ENCODE data around the gene CPLX4. TPM values are rescaled to one million over a fixed set of nuclear protein-coding genes. Genes with fewer than 3 reads are reported as not detected.

Gene CPLX4
- total RNA-seq, 1 donor from 2014 or later = not detected

DNA sequence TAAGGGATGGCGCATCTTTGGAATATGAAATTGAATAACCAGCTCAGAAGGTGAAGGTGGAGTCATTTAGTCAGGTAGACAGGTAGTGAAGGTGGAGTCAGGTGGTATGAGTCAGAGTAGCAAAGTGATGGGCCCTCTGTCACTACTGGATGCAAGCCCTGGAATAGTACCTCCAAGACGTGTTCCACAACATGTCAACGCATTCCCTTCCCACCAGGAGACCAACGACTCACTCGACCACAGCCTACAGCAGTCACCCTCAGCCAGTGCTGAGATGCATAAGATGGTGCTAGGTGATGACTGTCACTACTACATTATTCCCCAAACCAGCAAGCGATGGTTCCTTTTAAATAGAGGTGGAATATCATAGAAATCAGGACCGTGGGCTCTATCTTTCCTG is 6.8 kb downstream of the CPLX4 start:
- no peak for DNase-seq (ENCODE audit: low spot score)
- TF ChIP-seq, protein P1, sequence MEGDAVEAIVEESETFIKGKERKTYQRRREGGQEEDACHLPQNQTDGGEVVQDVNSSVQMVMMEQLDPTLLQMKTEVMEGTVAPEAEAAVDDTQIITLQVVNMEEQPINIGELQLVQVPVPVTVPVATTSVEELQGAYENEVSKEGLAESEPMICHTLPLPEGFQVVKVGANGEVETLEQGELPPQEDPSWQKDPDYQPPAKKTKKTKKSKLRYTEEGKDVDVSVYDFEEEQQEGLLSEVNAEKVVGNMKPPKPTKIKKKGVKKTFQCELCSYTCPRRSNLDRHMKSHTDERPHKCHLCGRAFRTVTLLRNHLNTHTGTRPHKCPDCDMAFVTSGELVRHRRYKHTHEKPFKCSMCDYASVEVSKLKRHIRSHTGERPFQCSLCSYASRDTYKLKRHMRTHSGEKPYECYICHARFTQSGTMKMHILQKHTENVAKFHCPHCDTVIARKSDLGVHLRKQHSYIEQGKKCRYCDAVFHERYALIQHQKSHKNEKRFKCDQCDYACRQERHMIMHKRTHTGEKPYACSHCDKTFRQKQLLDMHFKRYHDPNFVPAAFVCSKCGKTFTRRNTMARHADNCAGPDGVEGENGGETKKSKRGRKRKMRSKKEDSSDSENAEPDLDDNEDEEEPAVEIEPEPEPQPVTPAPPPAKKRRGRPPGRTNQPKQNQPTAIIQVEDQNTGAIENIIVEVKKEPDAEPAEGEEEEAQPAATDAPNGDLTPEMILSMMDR (IDR thresholded peaks at IDR 0.05; ENCODE audit: unreplicated experiment) = no peak
- no peaks in the 10 kb centered on the region for H3K36me3 Mint-ChIP-seq (ENCODE audit: low read depth, unreplicated experiment)
- no peak overlapping the region for H3K27ac Mint-ChIP-seq (ENCODE audit: unreplicated experiment)
- H3K9me3 Mint-ChIP-seq (ENCODE audit: unreplicated experiment) = no peaks in the 10 kb centered on the region
- H3K4me1 Mint-ChIP-seq (ENCODE audit: unreplicated experiment) = no peaks in the 10 kb centered on the region
- no peak overlapping the region for H3K4me3 Mint-ChIP-seq (ENCODE audit: unreplicated experiment)
- peaks cover 5% of the 10 kb centered on the region for H3K27me3 Mint-ChIP-seq (ENCODE audit: unreplicated experiment)

DNA sequence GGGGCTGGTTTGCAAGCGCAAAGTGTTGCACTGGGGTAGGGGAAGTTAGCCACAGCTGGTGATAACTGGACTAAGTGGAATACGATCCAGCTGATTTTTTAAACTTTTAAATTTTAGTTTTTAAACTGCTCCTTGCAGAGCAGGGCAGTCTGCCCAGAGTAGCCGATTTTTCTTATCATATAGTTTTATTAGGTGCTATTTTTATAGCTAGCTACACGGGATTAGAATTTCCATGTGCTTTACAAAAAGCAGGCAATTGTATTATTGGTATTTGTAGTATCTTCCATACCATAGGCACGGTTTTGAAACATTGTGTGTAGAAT is 9.6 kb downstream of the CPLX4 start:
- no peaks in the 10 kb centered on the region for H3K36me3 Mint-ChIP-seq (ENCODE audit: low read depth, unreplicated experiment)
- TF ChIP-seq, protein P1 (IDR thresholded peaks at IDR 0.05; ENCODE audit: unreplicated experiment) = no peak
- H3K27me3 Mint-ChIP-seq (ENCODE audit: unreplicated experiment) = peaks cover 7% of the 10 kb centered on the region
- H3K4me1 Mint-ChIP-seq (ENCODE audit: unreplicated experiment) = no peaks in the 10 kb centered on the region
- no peak overlapping the region for H3K27ac Mint-ChIP-seq (ENCODE audit: unreplicated experiment)
- DNase-seq (ENCODE audit: low spot score) = no peak
- H3K4me3 Mint-ChIP-seq (ENCODE audit: unreplicated experiment) = no peak overlapping the region
- H3K9me3 Mint-ChIP-seq (ENCODE audit: unreplicated experiment) = no peaks in the 10 kb centered on the region

DNA sequence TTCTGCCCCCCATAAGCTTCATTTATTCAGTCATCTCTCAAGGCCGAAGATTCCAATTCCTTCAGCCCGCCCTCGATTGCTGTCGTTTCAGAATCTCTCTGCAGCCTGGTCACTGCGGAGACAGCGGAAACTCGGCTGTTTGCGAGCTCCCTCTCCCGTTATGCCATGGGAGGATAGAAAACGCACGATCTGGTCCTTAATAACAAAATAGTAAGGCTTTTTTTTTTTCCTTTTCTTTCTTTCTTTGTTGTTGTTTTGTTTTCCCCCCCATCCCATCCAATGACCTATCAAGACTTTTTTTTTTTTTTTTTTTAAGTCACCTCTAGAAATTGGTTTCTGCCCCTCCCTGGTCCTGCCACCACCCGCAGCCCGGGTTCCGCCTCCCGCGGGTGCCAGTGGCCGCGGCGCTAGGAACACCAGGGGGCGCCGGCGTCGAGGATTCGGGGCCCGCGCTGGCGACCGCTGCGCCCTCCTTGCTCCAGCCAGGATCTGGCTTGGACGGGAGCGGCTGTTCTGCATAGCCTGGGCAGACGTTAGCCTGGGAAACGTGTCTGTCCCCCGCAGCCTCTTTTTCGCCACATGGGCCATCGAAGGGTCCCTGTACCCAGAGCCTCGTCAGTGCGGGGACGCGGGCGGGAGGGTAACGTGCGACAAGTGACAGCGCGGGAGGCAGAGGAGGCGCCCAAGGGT is 10.1 kb downstream of the CPLX4 start:
- H3K27ac Mint-ChIP-seq (ENCODE audit: unreplicated experiment) = no peak overlapping the region
- no peaks in the 10 kb centered on the region for H3K9me3 Mint-ChIP-seq (ENCODE audit: unreplicated experiment)
- no peaks in the 10 kb centered on the region for H3K36me3 Mint-ChIP-seq (ENCODE audit: low read depth, unreplicated experiment)
- H3K27me3 Mint-ChIP-seq (ENCODE audit: unreplicated experiment) = peaks cover 7% of the 10 kb centered on the region
- H3K4me3 Mint-ChIP-seq (ENCODE audit: unreplicated experiment) = no peak overlapping the region
- H3K4me1 Mint-ChIP-seq (ENCODE audit: unreplicated experiment) = no peaks in the 10 kb centered on the region
- peak; percentile 91 for DNase-seq (ENCODE audit: low spot score)
- TF ChIP-seq, protein P1 (IDR thresholded peaks at IDR 0.05; ENCODE audit: unreplicated experiment) = peak; percentile 74

DNA sequence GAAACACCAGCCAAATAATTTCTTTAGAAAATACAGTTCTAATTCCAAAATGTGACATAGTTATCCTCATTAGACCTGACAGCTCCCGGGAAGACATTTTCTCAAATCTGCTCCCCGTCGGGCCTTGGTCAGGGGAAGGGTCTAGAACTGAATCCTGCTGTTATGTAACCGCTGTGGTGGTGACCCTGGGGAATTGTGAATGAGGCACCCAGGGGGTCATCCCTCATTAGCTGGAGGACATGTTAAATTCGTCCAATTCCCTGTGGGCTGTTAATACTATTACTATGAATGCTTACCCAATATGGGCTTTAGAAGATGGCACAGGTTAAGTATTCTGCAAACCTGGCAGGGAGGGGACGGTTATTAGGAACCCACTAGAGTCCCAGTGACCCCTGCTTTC is 11.8 kb downstream of the CPLX4 start:
- Mint-ChIP-seq H3K4me1 (ENCODE audit: unreplicated experiment) (no peaks in the 10 kb centered on the region), H3K27ac (ENCODE audit: unreplicated experiment) (no peak overlapping the region), H3K4me3 (ENCODE audit: unreplicated experiment) (no peak overlapping the region), H3K9me3 (ENCODE audit: unreplicated experiment) (no peaks in the 10 kb centered on the region), H3K27me3 (ENCODE audit: unreplicated experiment) (peaks cover 7% of the 10 kb centered on the region), H3K36me3 (ENCODE audit: low read depth, unreplicated experiment) (no peaks in the 10 kb centered on the region)
- no peak for DNase-seq (ENCODE audit: low spot score)
- TF ChIP-seq, protein P1 (IDR thresholded peaks at IDR 0.05; ENCODE audit: unreplicated experiment) = no peak

DNA sequence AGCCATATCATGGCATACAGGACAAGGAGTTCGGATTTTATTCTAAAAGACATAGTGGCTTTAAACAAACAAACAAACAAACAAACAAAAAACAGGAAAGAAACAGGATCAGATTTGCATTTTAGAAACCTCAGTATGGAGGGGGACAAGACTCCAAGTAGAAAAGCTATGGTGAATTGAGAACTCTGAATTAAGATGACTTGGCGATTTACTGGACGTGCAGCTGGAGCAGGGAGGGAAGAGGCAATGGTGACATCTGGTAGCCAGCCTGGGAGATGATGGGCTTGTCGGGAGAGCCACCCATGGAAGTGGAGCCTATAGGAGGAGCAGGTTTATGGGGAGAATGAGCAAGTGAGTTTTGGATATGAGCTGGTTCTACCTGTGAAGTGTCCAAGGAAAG is 13.2 kb downstream of the CPLX4 start:
- TF ChIP-seq, protein P1 (IDR thresholded peaks at IDR 0.05; ENCODE audit: unreplicated experiment) = no peak
- H3K36me3 Mint-ChIP-seq (ENCODE audit: low read depth, unreplicated experiment) = no peaks in the 10 kb centered on the region
- H3K4me1 Mint-ChIP-seq (ENCODE audit: unreplicated experiment) = no peaks in the 10 kb centered on the region

More for the DNA sequence above, 13.2 kb downstream of the CPLX4 start:
- no peak overlapping the region for H3K4me3 Mint-ChIP-seq (ENCODE audit: unreplicated experiment)
- no peak for DNase-seq (ENCODE audit: low spot score)
- no peaks in the 10 kb centered on the region for H3K9me3 Mint-ChIP-seq (ENCODE audit: unreplicated experiment)
- peaks cover 5% of the 10 kb centered on the region for H3K27me3 Mint-ChIP-seq (ENCODE audit: unreplicated experiment)
- H3K27ac Mint-ChIP-seq (ENCODE audit: unreplicated experiment) = no peak overlapping the region

Measured in endothelial cell (in vitro differentiated cells).